BE2C (cell line): Measurements from ENCODE around the gene ZNF485.

Experiments
- DNase-seq: peaks from one replicate; pipeline ENCODE4 v3.0.0-alpha.2; 2020
- H3K27me3 ChIP-seq: fragments of 250-450 bp; sonication (Bioruptor Pico); 2 replicates; pipeline ENCODE4 v1.5.1; 2020; ENCODE audit warnings: mild to moderate bottlenecking
- H3K36me3 ChIP-seq: fragments of 250-450 bp; sonication (Bioruptor Pico); 2 replicates; pipeline ENCODE4 v1.5.1; 2020; ENCODE audit warnings: mild to moderate bottlenecking
- H3K4me1 ChIP-seq: fragments of 250-450 bp; sonication (Bioruptor Pico); 2 replicates; pipeline ENCODE4 v1.5.1; 2020
- H3K4me3 ChIP-seq: 2 replicates; pipeline ENCODE4 v1.5.1; 2011; ENCODE audit warnings: low read depth, low read length
- H3K9me3 ChIP-seq: fragments of 250-450 bp; sonication (Bioruptor Pico); 2 replicates; pipeline ENCODE4 v1.5.1; 2020
- CTCF ChIP-seq: IDR thresholded peaks from 2 replicates; pipeline ENCODE4 v1.5.1; 2012; ENCODE audit warnings: mild to moderate bottlenecking, low read depth, low read length

The ZNF485 gene

GRCh38 chr10:43644252-43644651 lies 38.0 kb downstream of the ZNF485 start:
- Histone ChIP-seq H3K4me3 (no peak overlapping the region), H3K36me3 (peaks cover 14% of the 10 kb centered on the region), H3K27me3 (no peaks in the 10 kb centered on the region), H3K9me3 (peaks cover 7% of the 10 kb centered on the region), H3K4me1 (no peaks in the 10 kb centered on the region)
- no peak for TF ChIP-seq CTCF
- no peak for DNase-seq

DNA sequence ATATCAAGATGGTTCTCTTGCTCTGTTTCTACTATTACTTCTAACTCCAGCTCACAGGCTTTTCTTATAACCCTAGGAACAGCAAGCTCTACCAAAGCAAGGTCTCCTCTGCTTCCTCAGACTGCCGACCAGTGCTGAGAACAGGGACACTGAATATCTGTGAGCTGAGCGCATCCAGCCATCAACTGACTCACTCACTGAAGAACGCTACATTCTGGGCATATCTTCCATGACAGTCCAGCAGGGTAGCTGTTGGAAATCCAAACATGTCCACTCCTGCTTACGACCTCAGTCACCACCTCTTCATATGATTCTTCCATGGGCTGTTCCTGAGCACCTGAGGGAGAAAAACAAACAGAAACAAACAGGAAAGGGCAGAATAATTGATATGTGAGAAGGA lies 39.6 kb downstream of the ZNF485 start:
- Histone ChIP-seq H3K4me1 (no peaks in the 10 kb centered on the region), H3K9me3 (peaks cover 7% of the 10 kb centered on the region), H3K4me3 (no peak overlapping the region), H3K36me3 (peaks cover 14% of the 10 kb centered on the region), H3K27me3 (no peaks in the 10 kb centered on the region)
- DNase-seq: no peak
- TF ChIP-seq CTCF: no peak

GRCh38 chr10:43647576-43647975 lies 41.3 kb downstream of the ZNF485 start:
- Histone ChIP-seq H3K4me3 (no peak overlapping the region), H3K36me3 (peaks cover 14% of the 10 kb centered on the region), H3K9me3 (peaks cover 7% of the 10 kb centered on the region), H3K4me1 (no peaks in the 10 kb centered on the region), H3K27me3 (no peaks in the 10 kb centered on the region)
- no peak for TF ChIP-seq CTCF
- DNase-seq: no peak

DNA sequence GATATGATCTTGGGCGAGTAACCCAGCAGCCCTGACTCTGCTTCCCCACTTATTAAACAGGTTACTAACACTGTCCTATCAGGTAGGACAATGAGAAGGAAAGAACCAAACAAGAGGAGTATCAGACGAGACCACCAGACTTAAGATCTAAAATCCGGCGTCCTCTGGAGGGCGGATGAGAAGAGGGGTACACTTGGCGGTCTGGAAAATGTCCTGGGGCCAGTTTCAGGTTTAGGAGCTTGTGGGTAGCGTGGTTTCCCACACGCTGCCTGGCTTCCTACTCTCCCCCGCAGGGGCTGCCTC lies 41.8 kb downstream of the ZNF485 start:
- peaks cover 14% of the 10 kb centered on the region for H3K36me3 ChIP-seq
- H3K4me1 ChIP-seq: no peaks in the 10 kb centered on the region
- no peak for TF ChIP-seq CTCF
- H3K27me3 ChIP-seq: no peaks in the 10 kb centered on the region
- peak overlapping the region; percentile 76 for H3K4me3 ChIP-seq
- peaks cover 7% of the 10 kb centered on the region for H3K9me3 ChIP-seq
- DNase-seq: no peak

- H3K4me1 ChIP-seq: no peaks in the 10 kb centered on the region
- TF ChIP-seq CTCF: no peak
- H3K36me3 ChIP-seq: peaks cover 11% of the 10 kb centered on the region
These were observed 42.4 kb downstream of the ZNF485 start, which contains the start of gene ZNF32 for GRCh38 chr10:43648398-43649184. Gene ZNF32, minus strand, starts transcription at chr10:43648881. Its CDS starts 2,748 bp downstream, at chr10:43646133.

GRCh38 chr10:43649185-43649523 lies 42.9 kb downstream of the ZNF485 start:
- no peak for DNase-seq
- peaks cover 3% of the 10 kb centered on the region for H3K9me3 ChIP-seq
- H3K36me3 ChIP-seq: peaks cover 6% of the 10 kb centered on the region
- peak overlapping the region; percentile 76 for H3K4me3 ChIP-seq
- H3K4me1 ChIP-seq: no peaks in the 10 kb centered on the region
- H3K27me3 ChIP-seq: no peaks in the 10 kb centered on the region
- TF ChIP-seq CTCF: no peak

More at GRCh38 chr10:43648398-43649184, 42.4 kb downstream of the ZNF485 start, which contains the start of gene ZNF32:
- Histone ChIP-seq H3K9me3 (peaks cover 7% of the 10 kb centered on the region), H3K27me3 (no peaks in the 10 kb centered on the region), H3K4me3 (peak within 1 kb of the TSS; percentile 76)
- peak; percentile 86 for DNase-seq
